CD4-positive, alpha-beta T cell treated with Interleukin-17A for 1 hour (primary cell): Measurements from ENCODE around the gene CCL21.
"Not testable (repeated sequence)": the region's sequence is repeated elsewhere in the genome, so short reads cannot be mapped to it uniquely, and the experiment has no call there.

Source experiments
- DNase-seq: peaks from one replicate; pipeline ENCODE4 v3.0.0-alpha.2; 2020

Gene CCL21

GRCh38 chr9:34710023-34710422 is at the start of gene CCL21:
Gene CCL21, minus strand, starts transcription at chr9:34710136. Its CDS starts 70 bp downstream, at chr9:34710066.
- DNase-seq: no peak

GRCh38 chr9:34759432-34760134 is 49.6 kb upstream of the CCL21 start:
- DNase-seq: no peak

DNA sequence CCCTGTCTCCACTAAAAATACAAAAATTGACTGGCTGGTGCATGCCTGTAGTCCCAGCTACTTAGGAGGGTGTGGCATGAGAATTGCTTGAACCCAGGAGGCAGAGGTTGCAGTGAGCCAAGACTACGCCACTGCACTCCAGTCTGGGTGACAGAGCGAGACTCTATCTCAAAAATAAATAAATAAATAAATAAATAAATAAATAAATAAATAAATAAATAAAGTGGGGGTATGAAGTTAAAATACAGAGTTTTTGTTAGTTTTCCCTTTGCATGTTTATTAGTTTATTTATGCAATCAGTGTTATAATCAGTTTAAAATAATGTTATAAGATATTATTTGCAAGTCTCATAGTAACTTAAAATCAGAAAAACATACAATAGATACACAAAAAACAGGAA is 40.4 kb upstream of the CCL21 start:
- not testable (repeated sequence) for DNase-seq

DNA sequence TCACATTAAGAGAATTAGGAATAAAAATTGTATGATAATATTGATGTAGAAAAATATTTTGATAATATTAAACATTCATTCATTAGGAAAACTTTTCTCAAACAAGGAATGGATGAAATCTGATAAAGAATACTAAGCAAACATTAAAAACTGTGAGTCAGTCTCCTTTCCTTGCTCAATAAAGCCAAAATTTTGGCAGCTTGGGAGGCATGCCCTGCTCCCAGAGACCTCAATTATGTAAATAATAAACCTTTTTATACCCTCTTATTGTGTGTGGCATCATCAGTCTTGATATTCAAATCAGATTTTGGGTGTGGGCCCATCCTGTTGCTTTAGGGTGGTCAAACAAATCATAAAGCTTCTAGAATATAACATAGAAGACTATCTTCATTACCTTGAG is 36.6 kb upstream of the CCL21 start:
- DNase-seq: no peak

DNA sequence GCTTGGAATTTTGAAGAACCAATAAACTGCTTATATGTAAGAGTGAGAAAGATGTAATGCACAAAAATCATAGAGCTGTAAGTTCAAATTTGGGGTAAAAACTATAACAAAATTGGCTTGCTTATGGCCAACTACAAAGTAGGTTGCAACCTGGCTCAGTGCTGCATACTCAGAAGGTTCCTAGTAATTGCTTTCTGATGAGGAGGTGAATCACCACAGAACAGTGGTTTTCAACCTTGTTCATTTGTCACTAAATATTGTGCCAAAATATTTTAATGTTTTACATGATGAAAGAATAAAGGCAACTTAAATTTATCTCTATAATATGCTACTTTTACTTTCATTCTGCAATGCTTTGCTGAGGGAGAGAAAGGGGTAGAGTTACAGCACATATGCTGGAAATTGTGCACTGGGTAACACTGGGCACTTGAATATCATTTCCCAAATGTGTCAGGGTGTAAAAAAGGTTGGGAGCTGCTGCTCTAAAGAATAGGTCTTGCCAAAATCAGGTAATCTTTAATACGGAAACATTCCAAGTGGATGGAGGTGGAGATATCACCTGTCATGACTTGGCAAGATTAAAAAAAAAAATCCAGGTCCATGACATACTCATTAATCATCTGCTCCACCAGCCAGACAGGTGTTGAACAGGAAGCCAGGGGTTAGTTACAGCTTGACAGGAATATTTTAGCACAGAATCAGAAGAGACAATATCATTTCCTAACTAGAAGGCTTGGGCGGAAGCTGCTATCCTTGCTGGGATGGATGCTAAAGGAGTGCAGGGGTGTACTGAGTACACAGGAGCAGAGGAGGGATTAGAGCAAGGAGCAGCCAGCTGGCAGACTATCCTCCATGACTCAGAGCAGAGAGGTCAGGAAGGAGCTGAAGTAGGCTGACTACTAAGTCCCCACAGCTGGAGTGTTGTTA is 34.6 kb upstream of the CCL21 start:
- no peak for DNase-seq

- DNase-seq: no peak
Observed at GRCh38 chr9:34742710-34743109, 32.8 kb upstream of the CCL21 start.

GRCh38 chr9:34741628-34742027 is 31.7 kb upstream of the CCL21 start:
- DNase-seq: no peak

- not testable (repeated sequence) for DNase-seq
Observed at GRCh38 chr9:34740176-34740575, 30.2 kb upstream of the CCL21 start.

DNA sequence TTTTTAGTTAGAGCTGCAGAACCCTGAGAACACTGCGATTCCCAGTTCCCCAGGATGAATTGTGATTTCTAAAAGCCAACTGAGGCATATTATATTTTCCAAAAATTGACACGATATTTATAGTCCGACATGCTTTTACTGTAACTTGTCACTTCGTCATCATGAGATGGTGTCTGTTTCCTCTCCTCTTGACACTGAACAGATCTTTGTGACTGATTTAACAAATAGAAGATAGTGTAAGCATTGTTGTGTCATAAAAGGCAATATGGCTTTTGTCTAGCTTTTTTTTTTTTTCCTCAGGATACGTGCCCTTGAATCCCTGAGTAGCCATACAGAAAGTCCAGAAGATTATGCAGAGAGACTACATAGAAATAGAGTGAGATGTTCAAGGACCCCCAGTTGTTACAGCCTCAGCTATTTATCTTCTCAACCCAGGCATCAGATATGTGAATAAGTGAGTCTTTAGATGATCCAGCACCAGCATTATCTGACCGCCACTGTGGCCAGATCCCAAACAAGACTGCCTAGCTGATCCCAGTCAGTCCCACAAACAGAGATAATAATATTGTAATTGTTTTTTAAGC is 27.8 kb upstream of the CCL21 start:
- no peak for DNase-seq

- no peak for DNase-seq
Observed at GRCh38 chr9:34734720-34735119, 24.8 kb upstream of the CCL21 start.

DNA sequence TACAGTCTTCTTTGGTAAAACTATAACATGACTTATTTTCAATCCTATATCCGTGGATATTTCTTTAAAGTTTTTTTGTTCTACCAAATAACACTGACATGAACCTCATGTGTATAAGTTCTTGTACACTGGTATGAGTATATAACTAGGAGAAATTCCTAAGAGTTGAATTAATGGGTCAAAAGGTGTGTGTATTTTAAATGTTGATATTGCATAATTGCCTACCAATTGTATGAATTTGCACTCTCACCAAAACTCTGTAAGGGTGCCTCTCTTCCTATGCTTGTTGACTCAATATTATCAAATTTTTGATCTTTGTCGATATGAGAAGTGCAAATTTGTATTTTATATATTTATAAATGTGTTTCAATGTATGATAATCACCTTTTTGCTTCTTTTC is 22.9 kb upstream of the CCL21 start:
- DNase-seq: no peak

DNA sequence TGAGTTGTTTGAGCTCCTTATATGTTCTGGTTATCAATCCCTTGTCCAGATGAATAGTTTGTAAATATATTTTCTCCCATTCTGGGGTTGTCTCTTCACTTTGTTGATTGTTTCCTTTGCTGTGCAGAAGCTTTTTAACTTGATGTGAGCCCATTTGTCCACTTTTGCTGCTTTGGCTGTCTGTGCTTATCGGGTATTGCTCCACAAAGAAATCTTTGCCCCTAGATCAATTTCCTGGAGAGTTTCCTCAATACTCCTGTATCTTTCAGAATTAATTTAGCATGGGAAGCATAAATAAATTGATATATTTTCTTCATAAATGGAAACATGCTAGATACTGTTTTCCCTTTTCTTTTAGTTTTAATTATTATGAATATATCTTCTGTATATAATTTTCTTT is 22.5 kb upstream of the CCL21 start:
- no peak for DNase-seq

DNA sequence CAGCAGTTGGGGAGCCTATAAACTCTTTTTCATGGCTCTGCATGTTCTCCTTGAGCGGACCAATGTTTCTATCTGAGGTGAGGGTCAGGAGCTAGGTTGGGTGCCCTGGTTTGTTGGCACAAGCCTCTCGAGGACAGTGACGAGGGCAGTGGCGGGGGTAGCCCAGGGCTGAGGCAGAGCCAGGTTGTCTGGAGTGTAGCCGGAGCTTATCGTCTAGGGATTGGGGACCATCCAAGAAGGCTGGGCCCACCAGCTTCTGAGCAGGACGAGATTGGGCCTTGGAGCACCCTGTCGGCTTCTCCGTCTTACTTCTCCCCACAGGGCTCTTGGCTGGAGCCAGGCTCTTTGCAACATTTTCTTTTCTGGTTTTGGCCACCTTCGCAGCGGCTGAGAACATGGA is 13.2 kb upstream of the CCL21 start:
- no peak for DNase-seq

- not testable (repeated sequence) for DNase-seq
Observed at GRCh38 chr9:34719769-34720025, 9.8 kb upstream of the CCL21 start.

DNA sequence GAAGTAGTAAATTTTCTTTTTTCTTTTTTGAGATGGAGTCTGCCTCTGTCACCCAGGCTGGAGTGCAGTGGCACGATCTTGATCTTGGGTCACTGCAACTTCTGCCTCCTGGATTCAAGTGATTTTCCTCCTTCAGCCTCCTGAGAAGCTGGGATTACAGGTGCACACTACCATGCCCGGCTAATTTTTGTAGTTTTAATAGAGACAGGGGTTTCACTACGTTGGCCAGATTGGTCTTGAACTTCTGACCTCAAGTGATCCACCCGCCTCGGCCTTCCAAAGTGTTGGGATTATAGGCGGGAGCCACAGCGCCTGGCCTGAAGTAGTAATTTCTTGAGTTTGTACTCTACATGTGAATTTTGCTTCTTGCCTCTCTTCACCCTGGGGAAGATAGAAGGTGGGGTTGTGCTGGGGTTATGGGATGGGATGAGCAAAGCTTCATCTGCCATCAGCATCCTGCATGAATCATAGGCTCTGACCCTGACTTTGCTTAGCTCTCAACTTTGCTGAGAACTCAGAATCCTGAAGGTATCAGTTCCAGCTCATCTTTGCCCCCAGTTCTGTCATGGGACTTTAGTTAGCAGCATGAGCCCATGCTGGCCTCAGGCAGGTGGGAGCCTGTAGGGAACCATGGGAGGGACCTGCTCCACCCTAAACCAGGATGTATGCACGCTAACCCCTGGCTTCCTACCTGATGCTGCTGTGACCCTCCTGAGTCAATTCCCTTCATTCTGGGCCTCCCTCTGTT is 9.3 kb upstream of the CCL21 start:
- no peak for DNase-seq

- DNase-seq: no peak
Observed at GRCh38 chr9:34717996-34718614, 8.2 kb upstream of the CCL21 start.

GRCh38 chr9:34716711-34717110 is 6.8 kb upstream of the CCL21 start:
- DNase-seq: no peak

DNA sequence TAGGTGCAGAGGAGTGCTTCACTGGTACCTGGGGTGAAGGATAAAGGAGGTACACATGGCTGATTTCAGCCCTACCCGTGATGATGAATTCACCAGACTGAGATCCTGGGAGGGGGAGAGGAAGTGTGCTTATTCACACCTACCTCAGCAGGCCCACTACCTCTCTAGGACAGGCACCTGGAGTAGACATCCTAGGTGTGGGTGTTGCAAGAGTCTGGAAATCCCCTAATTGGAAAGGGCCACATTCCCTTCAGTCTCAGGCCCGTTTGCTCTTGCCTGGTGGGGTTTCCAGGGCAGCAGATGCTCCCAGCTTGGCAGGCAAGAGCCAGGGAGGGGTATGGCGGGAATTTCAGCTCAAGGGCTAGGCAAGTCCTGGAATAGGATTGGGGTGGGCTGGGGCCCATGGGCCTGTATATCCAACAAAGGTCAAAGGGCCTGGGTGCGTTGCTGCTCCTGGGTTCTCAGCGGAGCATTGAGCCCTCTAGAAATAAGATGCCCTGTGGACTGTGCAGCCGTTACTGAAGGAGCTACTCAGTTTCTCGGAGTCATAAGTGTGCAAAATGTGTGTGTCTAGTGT is 5.8 kb upstream of the CCL21 start:
- DNase-seq: no peak

DNA sequence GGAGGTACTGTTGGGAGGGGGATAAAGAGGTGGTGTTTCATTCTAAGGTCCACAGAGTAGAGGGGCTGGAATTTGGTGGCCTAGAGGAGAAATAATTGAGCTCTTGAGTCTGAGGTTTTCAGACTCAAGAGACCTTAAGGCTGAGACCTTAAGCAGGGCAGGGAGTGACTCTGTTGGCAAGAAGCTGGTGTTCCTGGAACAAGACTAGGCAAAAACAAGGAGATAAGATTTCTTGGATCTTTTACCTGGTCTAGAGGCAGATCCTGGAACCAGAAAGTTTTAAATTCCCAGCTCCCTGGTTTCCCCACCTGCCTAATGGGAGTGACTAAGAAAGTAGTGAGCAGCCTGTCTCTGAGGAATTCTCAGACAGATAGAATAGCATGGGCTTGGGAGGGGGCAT is 4.1 kb upstream of the CCL21 start:
- DNase-seq: no peak

GRCh38 chr9:34712140-34712539 is 2.2 kb upstream of the CCL21 start:
- no peak for DNase-seq

- DNase-seq: no peak
Observed at GRCh38 chr9:34709196-34709978, 549 bp downstream of the CCL21 start.

- DNase-seq: no peak
Observed at GRCh38 chr9:34707130-34707529, 2.8 kb downstream of the CCL21 start.
